Measurements from ENCODE around the gene TAAR6.

GRCh38 chr6:132587424-132587823 lies 17.3 kb downstream of the TAAR6 start:
- no peak for TF ChIP-seq CTCF (IDR thresholded peaks at IDR 0.05)
- TF ChIP-seq POLR2A (IDR thresholded peaks at IDR 0.05) = no peak
- no peak for TF ChIP-seq POLR2AphosphoS5 (IDR thresholded peaks at IDR 0.05)

Data from sigmoid colon (tissue), 4 donors.